Measurements from ENCODE around the gene PLEKHA1.

Gene PLEKHA1

GRCh38 chr10:122462533-122463465 lies 88.3 kb downstream of the PLEKHA1 start:
- FAIRE-seq = no peak

GRCh38 chr10:122463466-122464249 lies 89.2 kb downstream of the PLEKHA1 start:
- no peak for FAIRE-seq

GRCh38 chr10:122464250-122464510 lies 89.7 kb downstream of the PLEKHA1 start:
- no peak for FAIRE-seq

- FAIRE-seq = no peak
Observed at GRCh38 chr10:122464586-122464985, 90.1 kb downstream of the PLEKHA1 start.

GRCh38 chr10:122465401-122466040 lies 91.0 kb downstream of the PLEKHA1 start:
- no peak for FAIRE-seq

GRCh38 chr10:122466951-122467381 lies 92.5 kb downstream of the PLEKHA1 start:
- FAIRE-seq = no peak

GRCh38 chr10:122467701-122468100 lies 93.2 kb downstream of the PLEKHA1 start:
- FAIRE-seq = no peak

GRCh38 chr10:122468307-122468925 lies 93.9 kb downstream of the PLEKHA1 start:
- no peak for FAIRE-seq

GRCh38 chr10:122468926-122469781 lies 94.6 kb downstream of the PLEKHA1 start:
- no peak for FAIRE-seq

GRCh38 chr10:122469848-122470247 lies 95.3 kb downstream of the PLEKHA1 start:
- no peak for FAIRE-seq

- FAIRE-seq = no peak
Observed at GRCh38 chr10:122471531-122472177, 97.1 kb downstream of the PLEKHA1 start.

GRCh38 chr10:122473116-122473515 lies 98.6 kb downstream of the PLEKHA1 start:
- FAIRE-seq = no peak

- no peak for FAIRE-seq
Observed at GRCh38 chr10:122474131-122474818, 99.8 kb downstream of the PLEKHA1 start.

GRCh38 chr10:122475100-122475499 lies 100.6 kb downstream of the PLEKHA1 start:
- no peak for FAIRE-seq

GRCh38 chr10:122475591-122476332 lies 101.3 kb downstream of the PLEKHA1 start:
- FAIRE-seq = no peak

GRCh38 chr10:122476333-122476695 lies 101.8 kb downstream of the PLEKHA1 start:
- FAIRE-seq = no peak

GRCh38 chr10:122477436-122477835 lies 102.9 kb downstream of the PLEKHA1 start:
- FAIRE-seq = no peak

- no peak for FAIRE-seq
Observed at GRCh38 chr10:122478971-122479370, 104.5 kb downstream of the PLEKHA1 start.

GRCh38 chr10:122480146-122480833 lies 105.8 kb downstream of the PLEKHA1 start:
- FAIRE-seq = no peak
